Muscle layer of colon (tissue), 2 donors: Measurements from ENCODE around the gene TRIM17.

ENCODE experiments used
- H3K27ac ChIP-seq: one replicate; pipeline ENCODE4 v1.7.0; 2013; ENCODE audit warnings: low read depth, mild to moderate bottlenecking, low read length, moderate library complexity
- H3K27me3 ChIP-seq, 2 donors: one replicate each; pipeline ENCODE4 v1.7.0; 2013; ENCODE audit warnings: low read length in 2 of 2, mild to moderate bottlenecking in 2 of 2; ENCODE audit not compliant: insufficient read depth in 2 of 2, control insufficient read depth in 1 of 2
- H3K36me3 ChIP-seq: one replicate; pipeline ENCODE4 v1.7.0; 2013; ENCODE audit warnings: mild to moderate bottlenecking, low read length; ENCODE audit not compliant: insufficient read depth
- H3K4me1 ChIP-seq: one replicate; pipeline ENCODE4 v1.7.0; 2013; ENCODE audit warnings: mild to moderate bottlenecking, low read length; ENCODE audit not compliant: insufficient read depth
- H3K4me3 ChIP-seq, 2 donors: one replicate each; pipeline ENCODE4 v1.7.0; 2013; ENCODE audit warnings: low read length in 2 of 2, low read depth in 1 of 2, mild to moderate bottlenecking in 1 of 2, moderate library complexity in 1 of 2
- H3K9ac ChIP-seq: one replicate; pipeline ENCODE4 v1.7.0; 2013; ENCODE audit warnings: low read length
- H3K9me3 ChIP-seq: one replicate; pipeline ENCODE4 v1.7.0; 2013; ENCODE audit warnings: mild to moderate bottlenecking, low read length
- donor health status: abdominal sarcoma.
- donor health status: Adenocarcinoma of cecum.

TRIM17 gene

GRCh38 chr1:228361314-228362140 is 55.1 kb downstream of the TRIM17 start:
- Histone ChIP-seq H3K4me3 (no peak overlapping the region), H3K36me3 (no peaks in the 10 kb centered on the region), H3K9me3 (no peaks in the 10 kb centered on the region), H3K9ac (no peak overlapping the region), H3K4me1 (no peaks in the 10 kb centered on the region), H3K27me3 (peaks cover 0 to 12% of the 10 kb centered on the region in 2 donors), H3K27ac (no peak overlapping the region)

- Histone ChIP-seq H3K27me3 (peaks cover 0 to 8% of the 10 kb centered on the region in 2 donors), H3K4me3 (no peak overlapping the region), H3K27ac (no peak overlapping the region), H3K4me1 (no peaks in the 10 kb centered on the region), H3K36me3 (no peaks in the 10 kb centered on the region), H3K9ac (no peak overlapping the region), H3K9me3 (no peaks in the 10 kb centered on the region)
Observed at GRCh38 chr1:228360533-228361313, 55.9 kb downstream of the TRIM17 start.

GRCh38 chr1:228359613-228360532 is 56.8 kb downstream of the TRIM17 start:
- no peaks in the 10 kb centered on the region for H3K9me3 ChIP-seq
- H3K4me1 ChIP-seq, result no peaks in the 10 kb centered on the region
- no peak overlapping the region for H3K4me3 ChIP-seq
- no peaks in the 10 kb centered on the region for H3K36me3 ChIP-seq
- no peak overlapping the region for H3K27ac ChIP-seq
- H3K27me3 ChIP-seq, result peaks cover 0 to 6% of the 10 kb centered on the region in 2 donors
- H3K9ac ChIP-seq, result no peak overlapping the region

GRCh38 chr1:228358764-228359612 is 57.7 kb downstream of the TRIM17 start:
- H3K9me3 ChIP-seq, result no peaks in the 10 kb centered on the region
- H3K4me1 ChIP-seq, result no peaks in the 10 kb centered on the region
- peaks cover 0 to 3% of the 10 kb centered on the region in 2 donors for H3K27me3 ChIP-seq
- H3K4me3 ChIP-seq, result no peak overlapping the region
- no peak overlapping the region for H3K9ac ChIP-seq
- H3K36me3 ChIP-seq, result no peaks in the 10 kb centered on the region
- no peak overlapping the region for H3K27ac ChIP-seq

GRCh38 chr1:228358039-228358763 is 58.5 kb downstream of the TRIM17 start:
- Histone ChIP-seq H3K27me3 (no peaks in the 10 kb centered on the region), H3K4me3 (no peak overlapping the region), H3K27ac (no peak overlapping the region), H3K9ac (no peak overlapping the region), H3K4me1 (no peaks in the 10 kb centered on the region), H3K36me3 (no peaks in the 10 kb centered on the region), H3K9me3 (no peaks in the 10 kb centered on the region)
